GM12878 (cell line): ENCODE data around the gene ARMC9.

Experiments used
- CTCF ChIP-seq, 3 experiments: IDR thresholded peaks in 2 of 3; conservative IDR thresholded peaks in 1 of 3; 2 replicates each; pipeline ENCODE4 v1.5.1; 2011; ENCODE audit warnings: low read depth in 3 of 3, low read length in 3 of 3, mild to moderate bottlenecking in 3 of 3, control low read depth in 2 of 3, moderate library complexity in 2 of 3, inconsistent platforms in 1 of 3, mixed read lengths in 1 of 3; ENCODE audit not compliant: control insufficient read depth in 2 of 3, insufficient read depth in 1 of 3; ENCODE audit errors: extremely low read depth in 1 of 3
- EZH2 ChIP-seq: IDR thresholded peaks from 2 replicates; pipeline ENCODE4 v1.6.1; 2012; ENCODE audit warnings: low read depth, mild to moderate bottlenecking, control low read depth, inconsistent platforms, low read length, borderline replicate concordance; ENCODE audit not compliant: control insufficient read depth
- POLR2A ChIP-seq: IDR thresholded peaks from 2 replicates; pipeline ENCODE4 v1.6.1; 2011; ENCODE audit warnings: low read depth, mild to moderate bottlenecking, low read length

GRCh38 chr2:231191896-231192872 is 6.2 kb upstream of the ARMC9 start:
- TF ChIP-seq CTCF (IDR thresholded peaks at IDR 0.05 in 2 of 3, conservative IDR thresholded peaks at IDR 0.05 in 1 of 3; ENCODE audit: control insufficient read depth in 2 of 3, extremely low read depth in 1 of 3, insufficient read depth in 1 of 3, low read depth in 3 of 3, low read length in 3 of 3): peak; percentile 15 to 24 (median 18); a peak in 2 of 6 replicates
- no peak for TF ChIP-seq EZH2
- no peak for TF ChIP-seq POLR2A
